ENCODE results near the gene TXNDC16.

DNA sequence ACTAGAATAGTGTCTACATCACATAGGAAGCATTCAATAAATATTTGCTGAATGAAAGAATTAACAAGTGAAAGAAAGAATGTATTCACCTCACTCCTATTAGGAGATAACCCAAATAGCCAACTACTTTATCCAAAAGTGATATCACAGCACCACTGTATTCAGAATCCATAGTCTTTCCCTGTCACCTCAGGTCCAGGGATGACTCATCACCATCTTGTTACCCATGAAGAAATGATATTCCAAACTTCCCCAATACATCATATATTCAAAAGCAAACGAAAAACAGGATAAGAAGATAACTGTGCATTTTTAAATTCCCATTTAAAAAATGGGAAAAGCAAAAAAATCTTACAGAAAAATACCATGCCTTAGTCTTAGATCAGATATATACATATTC is 39.1 kb downstream of the TXNDC16 start:
- TF ChIP-seq, protein P1, sequence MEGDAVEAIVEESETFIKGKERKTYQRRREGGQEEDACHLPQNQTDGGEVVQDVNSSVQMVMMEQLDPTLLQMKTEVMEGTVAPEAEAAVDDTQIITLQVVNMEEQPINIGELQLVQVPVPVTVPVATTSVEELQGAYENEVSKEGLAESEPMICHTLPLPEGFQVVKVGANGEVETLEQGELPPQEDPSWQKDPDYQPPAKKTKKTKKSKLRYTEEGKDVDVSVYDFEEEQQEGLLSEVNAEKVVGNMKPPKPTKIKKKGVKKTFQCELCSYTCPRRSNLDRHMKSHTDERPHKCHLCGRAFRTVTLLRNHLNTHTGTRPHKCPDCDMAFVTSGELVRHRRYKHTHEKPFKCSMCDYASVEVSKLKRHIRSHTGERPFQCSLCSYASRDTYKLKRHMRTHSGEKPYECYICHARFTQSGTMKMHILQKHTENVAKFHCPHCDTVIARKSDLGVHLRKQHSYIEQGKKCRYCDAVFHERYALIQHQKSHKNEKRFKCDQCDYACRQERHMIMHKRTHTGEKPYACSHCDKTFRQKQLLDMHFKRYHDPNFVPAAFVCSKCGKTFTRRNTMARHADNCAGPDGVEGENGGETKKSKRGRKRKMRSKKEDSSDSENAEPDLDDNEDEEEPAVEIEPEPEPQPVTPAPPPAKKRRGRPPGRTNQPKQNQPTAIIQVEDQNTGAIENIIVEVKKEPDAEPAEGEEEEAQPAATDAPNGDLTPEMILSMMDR (IDR thresholded peaks at IDR 0.05) = no peak
- TF ChIP-seq POLR2A (IDR thresholded peaks at IDR 0.05) = no peak
